ENCODE measurements around the gene PIEZO1. TPM values are rescaled to one million over a fixed set of nuclear protein-coding genes. Genes with fewer than 3 reads are reported as not detected.

The PIEZO1 gene
- polyA plus RNA-seq, 1 of the 3 experiments (the other 2 are of a cell fraction) = 184 TPM

- no peak overlapping the region for H3K4me2 ChIP-seq
- DNase-seq = no peak
- POLR2A ChIA-PET = no interaction called here
- H3K27me3 ChIP-seq (ENCODE audit: insufficient read depth) = no peaks in the 10 kb centered on the region
- no peak overlapping the region for H2AFZ ChIP-seq (ENCODE audit: low read depth)
- H3F3A ChIP-seq (replicated peaks; ENCODE audit: insufficient read depth) = peaks cover 5% of the 10 kb centered on the region
- 90% methylated on average over 2 of the region's 19 CpGs for WGBS (ENCODE audit: low lambda C conversion rate)
- H3K9me3 ChIP-seq = no peaks in the 10 kb centered on the region
- TF ChIP-seq, protein P1, sequence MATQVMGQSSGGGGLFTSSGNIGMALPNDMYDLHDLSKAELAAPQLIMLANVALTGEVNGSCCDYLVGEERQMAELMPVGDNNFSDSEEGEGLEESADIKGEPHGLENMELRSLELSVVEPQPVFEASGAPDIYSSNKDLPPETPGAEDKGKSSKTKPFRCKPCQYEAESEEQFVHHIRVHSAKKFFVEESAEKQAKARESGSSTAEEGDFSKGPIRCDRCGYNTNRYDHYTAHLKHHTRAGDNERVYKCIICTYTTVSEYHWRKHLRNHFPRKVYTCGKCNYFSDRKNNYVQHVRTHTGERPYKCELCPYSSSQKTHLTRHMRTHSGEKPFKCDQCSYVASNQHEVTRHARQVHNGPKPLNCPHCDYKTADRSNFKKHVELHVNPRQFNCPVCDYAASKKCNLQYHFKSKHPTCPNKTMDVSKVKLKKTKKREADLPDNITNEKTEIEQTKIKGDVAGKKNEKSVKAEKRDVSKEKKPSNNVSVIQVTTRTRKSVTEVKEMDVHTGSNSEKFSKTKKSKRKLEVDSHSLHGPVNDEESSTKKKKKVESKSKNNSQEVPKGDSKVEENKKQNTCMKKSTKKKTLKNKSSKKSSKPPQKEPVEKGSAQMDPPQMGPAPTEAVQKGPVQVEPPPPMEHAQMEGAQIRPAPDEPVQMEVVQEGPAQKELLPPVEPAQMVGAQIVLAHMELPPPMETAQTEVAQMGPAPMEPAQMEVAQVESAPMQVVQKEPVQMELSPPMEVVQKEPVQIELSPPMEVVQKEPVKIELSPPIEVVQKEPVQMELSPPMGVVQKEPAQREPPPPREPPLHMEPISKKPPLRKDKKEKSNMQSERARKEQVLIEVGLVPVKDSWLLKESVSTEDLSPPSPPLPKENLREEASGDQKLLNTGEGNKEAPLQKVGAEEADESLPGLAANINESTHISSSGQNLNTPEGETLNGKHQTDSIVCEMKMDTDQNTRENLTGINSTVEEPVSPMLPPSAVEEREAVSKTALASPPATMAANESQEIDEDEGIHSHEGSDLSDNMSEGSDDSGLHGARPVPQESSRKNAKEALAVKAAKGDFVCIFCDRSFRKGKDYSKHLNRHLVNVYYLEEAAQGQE (IDR thresholded peaks at IDR 0.05; ENCODE audit: low read depth, low read length) = no peak
- TF ChIP-seq SIN3A (IDR thresholded peaks at IDR 0.05; ENCODE audit: borderline replicate concordance, low read depth, low read length) (no peak), USF2 (IDR thresholded peaks at IDR 0.05; ENCODE audit: borderline replicate concordance, low read depth, low read length) (no peak), TEAD4 (IDR thresholded peaks at IDR 0.05; ENCODE audit: borderline replicate concordance, insufficient read depth) (no peak), YY1 (IDR thresholded peaks at IDR 0.05; ENCODE audit: low read depth) (no peak), FOSL2 (IDR thresholded peaks at IDR 0.05; ENCODE audit: borderline replicate concordance, low read depth) (no peak), CHD2 (IDR thresholded peaks at IDR 0.05; ENCODE audit: low read length, partially characterized antibody) (no peak), NRF1 (IDR thresholded peaks at IDR 0.05; ENCODE audit: low read depth, low read length) (no peak), FOXJ3 (CRISPR knock-in tag; IDR thresholded peaks at IDR 0.05) (no peak), MAX (IDR thresholded peaks at IDR 0.05; ENCODE audit: low read depth) (no peak), JUND (IDR thresholded peaks at IDR 0.05) (no peak), RAD21 (IDR thresholded peaks at IDR 0.05; ENCODE audit: low read length) (no peak), RFX5 (IDR thresholded peaks at IDR 0.05; ENCODE audit: low read length) (no peak), EZH2phosphoT487 (IDR thresholded peaks at IDR 0.05; ENCODE audit: borderline replicate concordance, low read depth) (no peak), GATA2 (CRISPR knock-in tag; IDR thresholded peaks at IDR 0.05) (no peak), MXI1 (IDR thresholded peaks at IDR 0.05; ENCODE audit: low read depth, low read length) (no peak)
- TF ChIP-seq, protein P2, sequence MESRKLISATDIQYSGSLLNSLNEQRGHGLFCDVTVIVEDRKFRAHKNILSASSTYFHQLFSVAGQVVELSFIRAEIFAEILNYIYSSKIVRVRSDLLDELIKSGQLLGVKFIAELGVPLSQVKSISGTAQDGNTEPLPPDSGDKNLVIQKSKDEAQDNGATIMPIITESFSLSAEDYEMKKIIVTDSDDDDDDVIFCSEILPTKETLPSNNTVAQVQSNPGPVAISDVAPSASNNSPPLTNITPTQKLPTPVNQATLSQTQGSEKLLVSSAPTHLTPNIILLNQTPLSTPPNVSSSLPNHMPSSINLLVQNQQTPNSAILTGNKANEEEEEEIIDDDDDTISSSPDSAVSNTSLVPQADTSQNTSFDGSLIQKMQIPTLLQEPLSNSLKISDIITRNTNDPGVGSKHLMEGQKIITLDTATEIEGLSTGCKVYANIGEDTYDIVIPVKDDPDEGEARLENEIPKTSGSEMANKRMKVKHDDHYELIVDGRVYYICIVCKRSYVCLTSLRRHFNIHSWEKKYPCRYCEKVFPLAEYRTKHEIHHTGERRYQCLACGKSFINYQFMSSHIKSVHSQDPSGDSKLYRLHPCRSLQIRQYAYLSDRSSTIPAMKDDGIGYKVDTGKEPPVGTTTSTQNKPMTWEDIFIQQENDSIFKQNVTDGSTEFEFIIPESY (IDR thresholded peaks at IDR 0.05; ENCODE audit: borderline replicate concordance, low read depth) = no peak
- TF ChIP-seq, protein P3, sequence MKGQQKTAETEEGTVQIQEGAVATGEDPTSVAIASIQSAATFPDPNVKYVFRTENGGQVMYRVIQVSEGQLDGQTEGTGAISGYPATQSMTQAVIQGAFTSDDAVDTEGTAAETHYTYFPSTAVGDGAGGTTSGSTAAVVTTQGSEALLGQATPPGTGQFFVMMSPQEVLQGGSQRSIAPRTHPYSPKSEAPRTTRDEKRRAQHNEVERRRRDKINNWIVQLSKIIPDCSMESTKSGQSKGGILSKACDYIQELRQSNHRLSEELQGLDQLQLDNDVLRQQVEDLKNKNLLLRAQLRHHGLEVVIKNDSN (IDR thresholded peaks at IDR 0.05; ENCODE audit: borderline replicate concordance, low read depth) = no peak
- H3K79me2 ChIP-seq (ENCODE audit: insufficient read depth) = no peaks in the 10 kb centered on the region
- H3K4me3 ChIP-seq (ENCODE audit: low read depth in 2 of 2, low read length in 1 of 2) = no peak overlapping the region
- no peaks in the 10 kb centered on the region for H3K9me2 ChIP-seq
- no peak overlapping the region for H3K27ac ChIP-seq (ENCODE audit: low read depth in 2 of 2, low read length in 1 of 2)
- H3K4me1 ChIP-seq (ENCODE audit: control insufficient read depth in 1 of 2, insufficient read depth in 2 of 2, low read depth in 1 of 2, low read length in 1 of 2) = peaks cover 0 to 1% of the 10 kb centered on the region in 2 experiments; a peak in 1 of 4 replicates
- H4K20me1 ChIP-seq (ENCODE audit: insufficient read depth) = no peaks in the 10 kb centered on the region
- H3K9ac ChIP-seq = no peak overlapping the region
- CTCF ChIA-PET = interaction anchor here (5.0 kb wide), 1 partner anchor 16 kb away, joined by 28 read pairs; no protein-coding TSS in a partner anchor
- H3K36me3 ChIP-seq (replicated peaks in 1 of 2; ENCODE audit: control insufficient read depth in 1 of 2, insufficient read depth in 2 of 2, low read length in 1 of 2) = peaks cover 17 to 67% of the 10 kb centered on the region in 2 experiments
Observed at GRCh38 chr16:88719933-88720296, 65.1 kb downstream of the PIEZO1 start.

Data from SK-N-SH (cell line).